Hepatocyte (in vitro differentiated cells): Measurements from ENCODE around the gene PCGF1.
A peak's percentile ranks its signal among the peaks of the same experiment; 100 is the strongest.

ENCODE experiments used
- EZH2 ChIP-seq: fragments of 200-600 bp; sonication (generic); IDR thresholded peaks from 2 replicates; pipeline ENCODE4 v1.6.1; 2016; ENCODE audit warnings: antibody characterized with exemption, mild to moderate bottlenecking, borderline replicate concordance
- TF ChIP-seq, protein P1 (sequence below): fragments of 200-600 bp; sonication (generic); IDR thresholded peaks from 2 replicates; pipeline ENCODE4 v1.5.1; 2016; ENCODE audit warnings: antibody characterized with exemption, mild to moderate bottlenecking; ENCODE audit not compliant: poor library complexity

GRCh38 chr2:74512744-74513604 is 5.5 kb upstream of the PCGF1 start:
- TF ChIP-seq, protein P1, sequence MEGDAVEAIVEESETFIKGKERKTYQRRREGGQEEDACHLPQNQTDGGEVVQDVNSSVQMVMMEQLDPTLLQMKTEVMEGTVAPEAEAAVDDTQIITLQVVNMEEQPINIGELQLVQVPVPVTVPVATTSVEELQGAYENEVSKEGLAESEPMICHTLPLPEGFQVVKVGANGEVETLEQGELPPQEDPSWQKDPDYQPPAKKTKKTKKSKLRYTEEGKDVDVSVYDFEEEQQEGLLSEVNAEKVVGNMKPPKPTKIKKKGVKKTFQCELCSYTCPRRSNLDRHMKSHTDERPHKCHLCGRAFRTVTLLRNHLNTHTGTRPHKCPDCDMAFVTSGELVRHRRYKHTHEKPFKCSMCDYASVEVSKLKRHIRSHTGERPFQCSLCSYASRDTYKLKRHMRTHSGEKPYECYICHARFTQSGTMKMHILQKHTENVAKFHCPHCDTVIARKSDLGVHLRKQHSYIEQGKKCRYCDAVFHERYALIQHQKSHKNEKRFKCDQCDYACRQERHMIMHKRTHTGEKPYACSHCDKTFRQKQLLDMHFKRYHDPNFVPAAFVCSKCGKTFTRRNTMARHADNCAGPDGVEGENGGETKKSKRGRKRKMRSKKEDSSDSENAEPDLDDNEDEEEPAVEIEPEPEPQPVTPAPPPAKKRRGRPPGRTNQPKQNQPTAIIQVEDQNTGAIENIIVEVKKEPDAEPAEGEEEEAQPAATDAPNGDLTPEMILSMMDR = no peak
- peak; percentile 15 for TF ChIP-seq EZH2
